Progenitor cell of endocrine pancreas (in vitro differentiated cells): ENCODE data around the gene PERP. TPM values are rescaled to one million over a fixed set of nuclear protein-coding genes. Genes with fewer than 3 reads are reported as not detected.

Experiments used
- DNase-seq: peaks from one replicate; pipeline ENCODE4 v3.0.0; 2021; ENCODE audit warnings: low spot score; ENCODE audit not compliant: unreplicated experiment
- H3K27ac Mint-ChIP-seq: 2 replicates; pipeline ENCODE4 v1.8.0; 2021; ENCODE audit warnings: mild to moderate bottlenecking, moderate library complexity, mixed read lengths
- H3K27me3 Mint-ChIP-seq: 2 replicates; pipeline ENCODE4 v1.8.0; 2021; ENCODE audit warnings: mixed read lengths
- H3K36me3 Mint-ChIP-seq: 2 replicates; pipeline ENCODE4 v1.8.0; 2022; ENCODE audit warnings: mixed read lengths; ENCODE audit not compliant: insufficient read depth
- H3K4me1 Mint-ChIP-seq: 2 replicates; pipeline ENCODE4 v1.8.0; 2021; ENCODE audit warnings: low read depth, mixed read lengths
- H3K4me3 Mint-ChIP-seq: 2 replicates; pipeline ENCODE4 v1.8.0; 2021; ENCODE audit warnings: low read depth, mild to moderate bottlenecking, moderate library complexity, mixed read lengths
- H3K9me3 Mint-ChIP-seq: 2 replicates; pipeline ENCODE4 v1.8.0; 2021; ENCODE audit warnings: low read depth, mixed read lengths
- CTCF ChIP-seq: fragments of 200-600 bp; sonication (generic); IDR thresholded peaks from one replicate; pipeline ENCODE4 v1.5.0; 2021; ENCODE audit warnings: antibody characterized with exemption, mild to moderate bottlenecking; ENCODE audit not compliant: unreplicated experiment
- total RNA-seq: library from RNA; stranded (reverse); gene quantifications from 2 replicates; pipeline ENCODE4 v1.2.1, GENCODE V29; 2021

Gene PERP
- total RNA-seq, 1 donor from 2014 or later, result 75.3 TPM

- DNase-seq, result no peak
- Mint-ChIP-seq H3K36me3 (peaks cover 6% of the 10 kb centered on the region), H3K27ac (no peak overlapping the region), H3K4me3 (no peak overlapping the region), H3K4me1 (peaks cover 3% of the 10 kb centered on the region), H3K9me3 (peaks cover 33% of the 10 kb centered on the region), H3K27me3 (peaks cover 3% of the 10 kb centered on the region)
- no peak for TF ChIP-seq CTCF
These were observed 54.4 kb downstream of the PERP start for GRCh38 chr6:138052783-138053182.

GRCh38 chr6:138044972-138045371 lies 62.2 kb downstream of the PERP start:
- no peaks in the 10 kb centered on the region for H3K36me3 Mint-ChIP-seq
- DNase-seq, result no peak
- no peak overlapping the region for H3K27ac Mint-ChIP-seq
- H3K4me1 Mint-ChIP-seq, result no peaks in the 10 kb centered on the region
- no peak overlapping the region for H3K4me3 Mint-ChIP-seq
- H3K9me3 Mint-ChIP-seq, result peaks cover 11% of the 10 kb centered on the region
- H3K27me3 Mint-ChIP-seq, result no peaks in the 10 kb centered on the region
- TF ChIP-seq CTCF, result no peak

GRCh38 chr6:138044458-138044857 lies 62.8 kb downstream of the PERP start:
- no peak overlapping the region for H3K4me3 Mint-ChIP-seq
- no peak overlapping the region for H3K27ac Mint-ChIP-seq
- no peak for TF ChIP-seq CTCF
- H3K9me3 Mint-ChIP-seq, result peaks cover 11% of the 10 kb centered on the region
- no peaks in the 10 kb centered on the region for H3K27me3 Mint-ChIP-seq
- no peaks in the 10 kb centered on the region for H3K36me3 Mint-ChIP-seq
- DNase-seq, result no peak
- no peaks in the 10 kb centered on the region for H3K4me1 Mint-ChIP-seq

Other genes starting within 250 kb of the PERP start
- gene TNFAIP3, start 240.2 kb downstream of the PERP start, total RNA-seq, result 3.6 and 5.1 TPM in 2 replicates
- gene ARFGEF3, start 54.5 kb upstream of the PERP start, total RNA-seq, result 28.3 and 28.6 TPM in 2 replicates
- not detected in 2 replicates for gene PBOV1, start 111.1 kb upstream of the PERP start, total RNA-seq